GM12864 (cell line): ENCODE results near the gene NCOA6.
A peak's percentile ranks its signal among the peaks of the same experiment; 100 is the strongest.

ENCODE experiments used
- DNase-seq: peaks from one replicate; pipeline ENCODE4 v3.0.0-alpha.2; 2011; ENCODE audit warnings: low read depth
- H3K4me3 ChIP-seq: 2 replicates; pipeline ENCODE4 v1.5.1; 2011; ENCODE audit warnings: mild to moderate bottlenecking, low read depth, low read length, control low read depth
- TF ChIP-seq, protein P1 (sequence below): IDR thresholded peaks from 2 replicates; pipeline ENCODE4 v1.5.1; 2011; ENCODE audit warnings: low read depth, mild to moderate bottlenecking, moderate library complexity, low read length, control low read depth, inconsistent platforms; ENCODE audit errors: missing control alignments

The NCOA6 gene

DNA sequence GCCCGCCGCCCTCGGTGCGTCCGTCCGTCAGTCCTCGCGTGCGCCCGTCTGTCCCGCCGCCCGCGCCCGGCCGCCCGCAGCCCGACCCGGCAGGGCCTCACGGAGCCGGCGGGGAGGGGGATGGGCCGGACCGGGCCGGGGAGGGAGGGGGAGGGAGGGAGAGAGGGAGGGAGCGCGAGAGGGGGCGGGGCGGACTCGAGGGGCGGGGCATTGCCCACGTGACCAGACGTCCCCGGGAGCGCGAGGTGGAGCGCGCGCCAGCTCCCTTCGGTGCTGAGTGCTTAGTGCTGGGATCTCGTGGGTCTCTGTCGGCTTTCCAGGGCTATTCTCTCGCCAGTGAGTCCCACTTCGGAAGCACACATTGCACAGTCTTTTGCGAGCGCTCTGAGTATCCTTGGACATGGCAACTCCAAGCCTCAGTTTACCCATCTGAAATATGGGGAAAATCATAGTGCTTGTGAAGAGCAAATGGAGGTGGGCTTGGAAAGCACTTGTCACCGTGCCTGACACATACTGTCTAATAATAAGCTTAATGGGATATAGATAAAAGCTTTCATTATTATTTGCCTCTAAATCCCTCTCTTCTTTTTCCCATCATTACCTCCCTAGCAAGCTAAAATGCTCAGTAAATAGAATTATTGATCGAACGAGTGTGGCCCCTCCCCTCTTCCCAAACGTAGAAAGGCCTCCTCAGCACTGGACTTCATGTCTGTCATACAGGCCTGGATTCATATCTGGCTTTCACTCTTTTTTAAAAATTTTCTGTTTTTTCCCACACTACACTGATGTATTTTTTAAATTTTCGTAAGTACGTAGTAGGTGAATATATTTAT, at the start of gene NCOA6:
Gene NCOA6 (minus strand): TSS at position 122 of the 833 bp plus-strand sequence. CDS start 43,296 bp downstream, outside the sequence.
- DNase-seq: peak; percentile 41
- TF ChIP-seq, protein P1, sequence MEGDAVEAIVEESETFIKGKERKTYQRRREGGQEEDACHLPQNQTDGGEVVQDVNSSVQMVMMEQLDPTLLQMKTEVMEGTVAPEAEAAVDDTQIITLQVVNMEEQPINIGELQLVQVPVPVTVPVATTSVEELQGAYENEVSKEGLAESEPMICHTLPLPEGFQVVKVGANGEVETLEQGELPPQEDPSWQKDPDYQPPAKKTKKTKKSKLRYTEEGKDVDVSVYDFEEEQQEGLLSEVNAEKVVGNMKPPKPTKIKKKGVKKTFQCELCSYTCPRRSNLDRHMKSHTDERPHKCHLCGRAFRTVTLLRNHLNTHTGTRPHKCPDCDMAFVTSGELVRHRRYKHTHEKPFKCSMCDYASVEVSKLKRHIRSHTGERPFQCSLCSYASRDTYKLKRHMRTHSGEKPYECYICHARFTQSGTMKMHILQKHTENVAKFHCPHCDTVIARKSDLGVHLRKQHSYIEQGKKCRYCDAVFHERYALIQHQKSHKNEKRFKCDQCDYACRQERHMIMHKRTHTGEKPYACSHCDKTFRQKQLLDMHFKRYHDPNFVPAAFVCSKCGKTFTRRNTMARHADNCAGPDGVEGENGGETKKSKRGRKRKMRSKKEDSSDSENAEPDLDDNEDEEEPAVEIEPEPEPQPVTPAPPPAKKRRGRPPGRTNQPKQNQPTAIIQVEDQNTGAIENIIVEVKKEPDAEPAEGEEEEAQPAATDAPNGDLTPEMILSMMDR: no peak
- peak within 1 kb of the TSS; percentile 98 for H3K4me3 ChIP-seq

DNA sequence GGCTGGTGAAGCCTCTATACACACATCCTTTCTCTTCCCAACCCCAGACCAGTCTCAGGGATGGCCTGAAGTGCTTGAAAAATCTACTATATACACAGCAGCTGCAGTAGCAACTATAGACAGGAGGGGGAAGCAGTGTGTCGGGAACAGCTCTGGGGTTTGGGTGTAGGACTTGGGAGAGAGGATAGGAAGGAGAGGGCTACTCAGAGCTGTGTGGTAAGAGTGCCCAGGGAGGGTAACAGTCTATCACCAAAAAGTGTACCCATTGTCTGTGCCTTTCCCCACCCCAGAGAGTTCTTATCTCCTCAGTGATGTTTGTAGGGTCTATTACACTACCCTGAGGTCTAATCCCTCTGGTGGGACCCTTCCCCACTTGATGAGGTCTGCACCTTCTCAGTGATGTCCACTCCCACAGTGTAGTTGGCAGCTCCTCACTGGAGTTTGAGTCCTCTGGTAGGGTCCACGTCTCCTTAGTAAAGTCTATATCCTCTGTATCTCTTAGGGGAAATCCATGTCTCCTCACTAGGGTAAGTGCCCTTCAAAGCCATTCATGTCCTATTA, 48.7 kb upstream of the NCOA6 start:
- no peak overlapping the region for H3K4me3 ChIP-seq
- peak; percentile 47 for DNase-seq
- TF ChIP-seq, protein P1: peak; percentile 85

DNA sequence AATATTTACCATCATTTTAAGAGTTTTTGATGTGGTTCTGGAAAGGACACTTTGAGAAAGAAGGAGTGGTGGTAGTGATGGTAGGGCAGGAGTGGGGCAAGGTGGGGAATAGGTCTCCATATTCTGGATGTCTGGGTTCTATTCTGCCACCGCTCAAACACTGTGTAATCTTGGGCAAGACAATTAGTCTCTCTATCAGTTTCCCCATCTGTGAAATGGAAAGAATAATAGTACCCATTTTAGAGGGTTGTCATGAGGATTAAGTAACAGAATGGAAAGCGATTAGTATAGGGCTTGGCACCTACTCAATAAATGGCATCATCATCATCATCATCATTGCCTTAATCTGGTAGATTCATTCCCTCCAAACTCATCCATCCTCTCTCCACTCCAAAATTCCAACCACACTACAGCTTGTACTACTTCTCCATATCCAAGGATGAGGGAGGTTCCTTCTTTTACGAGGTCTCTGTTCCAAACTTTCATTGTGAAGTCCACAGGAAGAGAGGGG, 48.2 kb upstream of the NCOA6 start:
- TF ChIP-seq, protein P1: no peak
- H3K4me3 ChIP-seq: no peak overlapping the region
- DNase-seq: no peak

DNA sequence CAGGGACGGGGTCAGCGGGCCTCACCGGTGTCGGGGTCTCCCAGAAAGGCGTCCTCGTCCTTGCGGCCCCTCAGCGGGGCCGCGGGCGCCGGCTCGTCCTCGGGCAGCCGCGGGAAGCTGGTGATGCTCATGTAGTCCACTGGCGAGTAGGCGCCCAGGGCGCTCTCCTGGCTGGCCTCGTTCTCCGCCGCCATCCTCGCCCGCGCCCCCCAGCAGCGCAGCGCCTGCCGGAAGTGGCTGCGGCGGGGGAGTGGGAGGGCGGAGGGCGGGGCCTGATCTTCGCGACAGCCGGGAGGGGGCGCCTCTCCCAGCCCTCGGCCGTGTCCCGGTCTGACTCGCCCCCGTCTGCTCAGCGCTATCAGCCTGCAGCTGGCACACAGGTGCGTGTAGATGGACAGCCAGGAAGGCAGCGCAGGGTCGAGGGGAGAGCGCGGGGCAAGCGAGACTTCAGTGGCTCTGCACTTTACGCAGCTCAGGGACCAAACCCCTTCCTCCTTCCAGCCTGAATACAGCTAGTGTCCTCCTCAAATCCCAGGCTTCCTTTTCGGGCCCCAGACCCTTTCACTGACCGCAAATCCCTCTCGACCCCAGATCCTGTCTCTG, 47.3 kb upstream of the NCOA6 start, which contains the start of gene GGT7:
Gene GGT7 (minus strand): TSS at position 235 of the 603 bp plus-strand sequence. CDS start 41 bp downstream, at position 194.
- peak within 1 kb of the TSS; percentile 53 for H3K4me3 ChIP-seq
- peak; percentile 42 for DNase-seq
- TF ChIP-seq, protein P1: peak; percentile 73

DNA sequence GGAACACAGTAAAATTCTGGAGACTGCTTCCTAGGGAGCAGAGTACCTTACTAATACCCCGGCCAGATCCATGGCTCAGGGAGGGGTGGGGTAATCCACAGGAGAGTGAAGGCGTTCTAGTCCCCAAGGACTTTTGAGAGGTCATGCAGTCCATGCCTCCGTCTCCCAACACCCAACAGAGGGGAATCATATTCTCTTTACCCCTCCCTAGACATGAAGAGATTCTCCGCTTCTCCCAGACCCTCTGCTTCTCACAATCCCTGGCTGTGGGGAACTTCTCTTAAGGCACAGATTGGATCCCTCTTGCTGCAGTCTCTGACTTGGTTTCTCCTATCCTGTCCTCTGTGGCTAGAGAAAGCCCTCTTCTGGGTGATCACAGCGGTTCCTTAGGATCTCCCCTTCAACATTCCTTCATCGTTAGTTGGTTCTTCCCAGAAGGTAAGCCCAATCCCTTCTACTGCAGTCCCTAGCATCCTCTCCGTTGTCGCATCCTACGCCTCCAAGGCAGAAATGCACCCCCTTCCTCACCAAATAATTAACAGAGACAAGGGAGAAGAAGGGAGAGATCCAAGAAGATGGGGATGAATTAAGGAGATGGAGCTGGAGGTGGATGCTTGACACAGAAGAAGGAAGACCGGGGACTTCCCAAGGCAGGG, 46.6 kb upstream of the NCOA6 start:
- TF ChIP-seq, protein P1: no peak
- peak overlapping the region; percentile 53 for H3K4me3 ChIP-seq
- no peak for DNase-seq

DNA sequence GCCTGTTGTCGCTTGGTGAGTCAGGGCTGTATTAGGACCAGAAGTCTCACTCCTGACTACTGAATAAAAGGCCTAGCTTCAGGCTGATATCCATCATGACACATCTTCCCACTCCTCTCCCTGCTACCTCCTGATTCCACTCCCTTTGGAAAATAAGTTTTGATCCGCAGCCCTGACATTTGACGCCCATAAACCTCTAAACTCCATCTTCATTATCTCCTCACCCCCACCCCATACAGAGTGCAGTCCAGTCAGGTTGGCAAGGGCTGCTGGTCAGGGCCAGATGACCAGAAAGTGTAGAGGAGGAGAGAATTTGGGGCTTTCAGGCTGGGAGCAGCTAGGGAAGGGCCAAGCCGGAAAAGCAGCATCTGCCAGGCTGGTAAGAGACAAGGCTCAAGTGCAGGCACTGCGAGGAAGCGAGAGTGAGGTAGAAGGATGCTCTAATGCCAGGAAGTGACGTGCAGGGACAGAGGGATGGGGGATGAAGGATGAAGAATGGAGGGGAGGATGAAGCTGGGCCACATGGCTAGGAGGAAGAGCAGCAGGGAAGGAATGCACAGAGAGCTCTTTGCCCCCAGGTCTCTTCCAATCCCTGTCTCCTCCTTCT, 46.0 kb upstream of the NCOA6 start:
- H3K4me3 ChIP-seq: no peak overlapping the region
- TF ChIP-seq, protein P1: no peak
- DNase-seq: no peak
